ENCODE measurements around the gene NABP1.

- TF ChIP-seq CTCF (IDR thresholded peaks at IDR 0.05; ENCODE audit: low read depth, low read length) (no peak), EZH2phosphoT487 (IDR thresholded peaks at IDR 0.05; ENCODE audit: low read depth) (no peak)
These were observed 34.5 kb upstream of the NABP1 start for GRCh38 chr2:191643429-191643828.

All from OCI-LY3 (cell line).